NCI-H146 treated with DMSO at 0.1 percent for 48 hours (cell line): Measurements from ENCODE around the gene EIF5AL1.
"Not testable (repeated sequence)": the region's sequence is repeated elsewhere in the genome, so short reads cannot be mapped to it uniquely, and the experiment has no call there.

Source experiments
- DNase-seq: peaks from one replicate; lab custom pipeline; 2025; ENCODE audit not compliant: unreplicated experiment; lab: John Stamatoyannopoulos, UW

The EIF5AL1 gene

DNA sequence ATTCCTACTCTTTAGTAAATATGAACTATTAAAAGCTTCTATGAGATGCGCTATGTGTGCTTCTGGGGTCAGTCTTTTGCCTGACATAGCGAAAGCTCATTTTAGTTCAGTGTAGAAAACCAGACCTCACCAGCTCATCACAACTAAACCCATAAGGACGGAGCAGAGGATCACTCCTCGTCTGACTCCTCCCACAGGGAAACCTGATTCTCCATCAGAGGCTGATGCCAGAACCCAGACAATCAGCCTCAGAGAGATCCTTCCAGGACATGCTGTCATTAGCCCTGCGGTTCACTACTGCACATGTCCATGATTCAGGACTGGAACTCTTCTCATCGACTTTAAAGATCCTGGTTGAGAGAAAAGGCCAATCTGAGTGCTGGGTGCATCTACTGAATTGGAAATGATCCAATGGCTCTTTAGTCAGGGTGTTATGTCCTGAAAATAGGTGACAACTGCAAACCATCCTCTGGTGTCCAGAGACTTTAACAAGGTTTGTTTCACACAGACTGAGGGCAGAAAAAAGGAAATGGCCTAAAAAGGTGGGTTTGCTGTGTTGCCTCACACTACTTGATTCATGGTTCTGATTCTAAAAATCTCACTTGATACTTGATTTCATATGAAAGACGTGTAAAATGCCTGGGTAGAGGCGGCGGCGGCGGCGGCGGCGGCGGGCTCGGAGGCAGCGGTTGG lies at the start of gene EIF5AL1:
Gene EIF5AL1 (plus strand): TSS at position 643 of the 693 bp plus-strand sequence. CDS start 117 bp downstream, outside the sequence.
- not testable (repeated sequence) for DNase-seq

DNA sequence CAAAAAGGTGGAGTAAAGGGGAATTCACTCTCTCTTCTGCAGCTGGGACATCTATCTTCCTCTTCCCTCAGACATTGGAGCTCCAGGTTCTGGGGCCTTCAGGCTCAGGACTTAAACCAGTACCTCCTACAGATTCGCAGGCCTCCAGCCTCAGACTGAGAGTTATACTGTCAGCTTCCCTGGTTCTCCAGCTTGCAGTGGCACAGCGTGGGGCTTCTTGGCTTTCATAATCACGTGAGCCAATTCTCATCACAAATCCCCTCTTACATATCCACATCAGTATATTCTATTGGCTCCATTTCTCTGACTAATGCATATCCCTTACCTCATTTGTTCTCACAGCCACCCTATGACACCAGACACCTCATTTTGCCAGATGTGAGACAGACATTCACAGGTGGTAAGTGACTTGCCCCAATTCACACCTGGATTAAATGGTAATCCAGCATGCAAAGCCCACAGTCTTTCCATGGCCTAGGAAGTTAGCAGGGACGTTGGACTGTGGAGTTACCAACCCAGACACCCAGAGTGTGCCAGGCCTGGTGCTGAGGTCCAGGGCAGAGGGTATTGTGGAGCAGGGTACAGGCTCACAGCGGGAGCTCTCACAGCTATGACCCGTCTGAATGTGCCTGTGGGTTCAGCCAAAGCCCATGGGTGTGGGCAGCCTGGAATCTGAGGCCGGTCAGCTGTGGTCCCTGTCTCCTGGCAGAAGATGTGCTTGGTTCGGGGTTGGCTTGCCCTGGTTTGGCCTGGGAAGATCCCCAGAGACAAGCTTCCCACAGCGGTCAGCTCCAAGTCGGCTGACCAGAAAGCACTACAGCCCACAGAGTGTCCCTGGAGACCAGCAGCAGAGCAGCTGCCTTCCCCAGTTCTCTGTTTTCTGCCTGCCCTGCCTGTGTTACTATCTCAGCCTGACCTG lies 48.5 kb upstream of the EIF5AL1 start:
- DNase-seq, result no peak

DNA sequence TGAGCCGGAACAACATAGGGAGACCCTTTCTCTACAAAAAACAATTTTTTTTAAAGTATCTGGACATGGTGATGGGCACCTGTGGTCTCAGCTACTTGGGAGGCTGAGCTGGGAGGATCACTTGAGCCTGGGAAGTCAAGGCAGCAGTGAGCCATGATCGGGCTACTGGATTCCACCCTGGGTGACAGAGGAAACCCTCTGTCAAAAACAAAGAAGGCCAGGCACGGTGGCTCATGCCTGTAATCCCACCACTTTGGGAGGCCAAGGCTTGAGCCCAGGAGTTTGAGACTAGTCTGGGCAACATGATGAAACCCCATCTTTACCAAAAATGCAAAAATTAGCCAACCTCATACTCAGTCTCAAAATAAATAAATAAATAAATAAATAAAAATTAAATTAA lies 47.0 kb upstream of the EIF5AL1 start:
- DNase-seq, result no peak

DNA sequence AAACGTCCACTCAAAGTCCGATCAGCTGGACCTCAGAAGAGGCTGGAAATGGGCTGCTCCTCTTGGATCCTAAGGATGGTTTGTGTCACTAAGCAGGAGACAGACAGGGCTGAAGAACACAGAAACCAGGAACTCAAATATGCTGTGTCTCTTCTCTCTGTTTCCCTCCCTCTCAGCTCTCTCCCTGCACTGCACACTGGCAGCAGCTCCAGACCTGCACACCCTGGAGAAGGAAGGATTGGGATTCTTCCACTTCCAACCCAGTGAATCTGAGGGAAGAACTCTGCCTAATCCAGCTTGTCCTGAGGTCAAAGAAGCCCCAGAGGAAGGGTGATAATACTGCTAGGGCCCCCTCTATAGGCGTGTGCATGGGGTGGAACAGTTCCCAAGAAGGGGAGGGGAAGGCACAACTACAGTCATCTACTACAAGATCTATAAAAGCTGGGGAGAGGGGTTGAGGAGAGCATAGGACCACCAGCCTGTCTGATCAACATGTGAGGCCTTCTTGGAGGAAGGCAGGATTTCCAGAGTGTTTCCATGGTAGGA lies 44.2 kb upstream of the EIF5AL1 start:
- no peak for DNase-seq

DNA sequence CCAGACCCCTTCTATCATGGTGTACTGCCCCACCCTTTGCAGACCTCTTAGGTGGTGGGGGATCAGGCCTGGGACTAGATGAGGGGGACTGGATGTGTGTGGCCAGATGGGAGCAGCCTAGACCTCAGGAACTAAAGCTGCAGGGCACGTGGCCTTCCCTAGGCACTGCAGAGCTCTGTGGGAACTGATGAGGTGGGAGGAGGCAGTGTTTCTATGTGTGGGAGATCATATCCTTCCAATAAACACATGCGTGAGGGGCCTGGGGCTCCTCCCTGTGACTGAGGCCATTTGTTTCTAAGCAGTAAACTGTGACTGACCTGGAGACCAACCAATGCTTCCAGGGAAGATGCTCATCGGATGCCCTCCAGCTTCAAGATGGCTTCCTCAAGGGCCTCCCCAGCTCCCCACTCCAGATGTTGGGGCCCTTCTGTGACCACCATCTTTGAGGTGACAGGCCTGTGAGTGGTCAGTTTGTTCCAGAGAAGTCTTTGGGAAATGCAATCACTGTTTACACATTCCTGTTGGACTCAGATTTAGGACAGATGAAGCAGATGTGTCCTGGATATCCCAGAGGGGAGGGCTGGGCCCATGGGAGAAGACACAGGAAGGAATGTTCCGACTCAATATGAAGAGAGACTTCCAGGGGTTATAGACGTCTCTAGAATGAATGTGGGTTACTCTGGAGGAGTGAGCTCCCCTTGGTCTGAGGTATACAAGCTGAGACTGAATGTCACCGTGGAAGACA lies 43.3 kb upstream of the EIF5AL1 start:
- no peak for DNase-seq

DNA sequence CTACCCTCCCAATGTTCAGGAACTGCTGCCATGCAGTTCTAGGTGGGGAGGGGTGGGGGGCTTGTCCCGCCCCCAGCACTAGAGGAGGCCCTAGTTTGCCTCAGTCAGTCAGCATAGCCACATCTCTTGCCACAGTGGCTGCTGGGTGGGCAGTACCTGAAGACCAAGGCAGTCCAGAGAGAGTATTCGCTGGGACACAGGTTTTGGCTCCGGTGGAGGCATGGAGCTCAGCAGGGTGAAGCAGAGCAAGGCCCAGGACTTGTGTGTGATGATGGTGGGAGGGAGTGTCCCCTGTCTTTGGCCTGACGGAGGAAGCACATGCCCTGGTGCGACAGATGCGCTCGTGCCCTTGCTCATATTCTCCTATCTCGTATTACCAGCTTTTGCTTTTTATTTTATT lies 42.2 kb upstream of the EIF5AL1 start:
- DNase-seq, result no peak

DNA sequence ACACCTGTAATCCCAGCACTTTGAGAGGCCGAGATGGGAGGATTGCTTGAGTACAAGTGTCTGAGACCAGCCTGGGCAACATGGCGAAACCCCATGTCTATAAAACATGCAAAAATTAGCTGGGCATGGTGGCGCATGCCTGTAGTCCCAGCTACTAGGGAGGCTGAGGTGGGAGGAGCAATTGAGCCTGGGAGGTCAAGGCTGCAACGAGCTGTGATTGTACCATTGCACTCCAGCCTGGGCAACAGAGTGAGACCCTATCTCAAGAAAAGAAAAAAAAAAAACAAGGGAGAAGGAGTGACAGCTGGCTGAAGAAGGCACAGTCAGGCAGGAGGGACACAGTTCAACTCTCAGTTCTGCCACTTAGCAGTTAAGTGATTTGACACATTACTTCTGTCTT lies 40.6 kb upstream of the EIF5AL1 start:
- no peak for DNase-seq

DNA sequence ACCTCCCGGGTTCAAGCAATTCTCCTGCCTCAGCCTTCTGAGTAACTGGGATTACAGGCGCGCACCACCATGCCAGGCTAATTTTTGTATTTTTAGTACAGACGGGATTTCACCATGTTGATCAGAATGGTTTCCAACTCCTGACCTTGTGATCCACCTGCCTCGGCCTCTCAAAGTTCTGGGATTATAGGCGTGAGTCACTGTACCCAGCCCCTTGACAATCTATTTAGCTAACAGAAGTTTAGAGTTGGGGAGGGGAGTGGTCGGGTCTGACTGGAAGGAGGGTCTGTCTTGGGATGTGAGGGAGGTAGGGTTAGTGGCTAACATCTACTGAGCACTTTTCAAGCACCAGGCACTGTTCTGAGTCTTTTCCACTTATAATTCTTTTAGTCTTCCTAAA lies 39.9 kb upstream of the EIF5AL1 start:
- no peak for DNase-seq

DNA sequence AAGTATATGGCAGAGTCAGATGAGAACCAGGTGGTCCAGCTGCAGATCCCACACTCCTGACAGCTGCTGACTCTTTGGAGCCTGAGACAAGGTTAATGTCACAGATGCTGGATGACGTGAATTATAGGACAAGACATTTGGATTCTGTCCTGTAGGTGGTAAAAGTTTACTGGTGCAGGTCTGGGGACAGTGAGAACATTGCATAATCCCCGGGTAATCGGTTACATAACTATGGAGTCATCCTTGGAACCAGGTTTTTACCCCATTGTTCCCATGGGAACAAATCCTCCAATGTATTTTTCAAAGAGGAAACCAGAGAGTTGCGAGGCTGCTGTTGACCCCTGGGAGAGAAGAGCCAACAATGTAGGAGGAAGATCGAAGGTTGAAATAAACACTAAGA lies 39.4 kb upstream of the EIF5AL1 start:
- no peak for DNase-seq

DNA sequence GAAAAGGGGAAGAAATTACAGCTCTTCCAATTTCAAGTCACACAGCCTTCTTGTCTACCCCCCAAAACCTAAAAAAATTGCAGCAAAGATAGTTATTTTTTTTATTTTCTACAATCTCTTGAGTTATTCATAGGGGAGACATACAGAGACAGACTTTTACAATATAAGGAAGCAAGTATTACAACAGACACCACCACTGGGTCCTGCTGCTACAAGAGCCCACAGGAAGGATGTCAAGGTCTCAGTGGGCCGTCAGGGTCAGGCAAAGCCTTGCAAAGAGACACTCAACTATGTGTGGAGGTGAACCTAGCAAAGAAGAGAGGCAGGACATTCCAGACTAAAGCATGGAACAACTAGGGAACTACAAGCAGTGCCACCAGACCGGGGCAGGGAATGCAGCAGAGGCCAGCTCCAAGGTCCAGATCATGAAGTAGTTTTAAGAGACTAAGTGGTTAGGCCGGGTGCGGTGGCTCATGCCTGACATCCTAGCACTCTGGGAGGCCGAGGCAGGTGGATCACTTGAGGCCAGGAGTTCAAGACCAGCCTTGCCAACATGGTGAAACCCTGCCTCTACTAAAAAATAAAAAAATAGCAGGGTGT lies 38.7 kb upstream of the EIF5AL1 start:
- no peak for DNase-seq

DNA sequence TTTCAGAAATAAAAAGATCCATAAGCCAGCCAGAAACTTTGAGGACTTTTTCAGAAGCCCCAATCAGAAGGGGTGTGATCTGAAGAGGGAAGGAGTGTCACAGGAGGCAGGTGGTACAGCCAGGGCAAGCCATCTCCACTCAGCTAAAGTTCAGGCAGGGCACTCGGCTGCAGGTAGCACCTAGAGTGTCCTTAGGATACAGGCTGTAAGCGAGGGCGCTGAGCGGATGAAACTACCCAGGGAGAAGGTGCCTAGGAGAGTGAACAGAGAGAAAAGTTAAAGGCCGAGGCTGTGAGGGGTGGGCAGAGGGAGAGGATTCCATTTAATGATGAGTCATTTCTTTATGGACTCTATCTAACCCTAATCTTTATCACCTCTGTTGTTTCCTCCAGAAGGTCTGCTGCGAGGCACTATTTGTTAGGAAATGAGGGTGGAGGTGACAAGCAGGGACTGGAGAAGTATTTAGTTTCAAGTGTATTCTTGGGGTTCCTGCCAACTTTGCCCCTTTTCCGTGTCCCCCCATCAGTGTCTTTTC lies 37.1 kb upstream of the EIF5AL1 start:
- DNase-seq, result no peak

DNA sequence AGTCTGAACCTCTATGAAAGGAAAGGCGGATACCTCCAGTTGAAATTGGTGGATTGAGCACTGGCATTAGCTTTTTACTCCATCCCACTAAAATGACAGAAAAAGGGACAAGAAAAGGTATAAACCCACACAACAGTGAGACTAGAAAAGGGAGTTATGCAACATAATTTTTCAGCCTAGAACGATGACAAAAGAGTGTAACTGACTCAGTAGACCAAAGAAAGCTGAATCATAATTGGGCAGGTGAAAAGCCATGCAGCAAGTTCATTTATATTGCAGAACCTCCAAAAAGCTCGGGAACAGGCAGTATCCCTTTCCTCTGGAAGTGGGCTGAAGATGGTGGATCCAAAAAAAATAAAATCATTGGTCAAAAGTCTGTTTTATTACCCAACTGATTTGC lies 36.5 kb upstream of the EIF5AL1 start:
- no peak for DNase-seq

DNA sequence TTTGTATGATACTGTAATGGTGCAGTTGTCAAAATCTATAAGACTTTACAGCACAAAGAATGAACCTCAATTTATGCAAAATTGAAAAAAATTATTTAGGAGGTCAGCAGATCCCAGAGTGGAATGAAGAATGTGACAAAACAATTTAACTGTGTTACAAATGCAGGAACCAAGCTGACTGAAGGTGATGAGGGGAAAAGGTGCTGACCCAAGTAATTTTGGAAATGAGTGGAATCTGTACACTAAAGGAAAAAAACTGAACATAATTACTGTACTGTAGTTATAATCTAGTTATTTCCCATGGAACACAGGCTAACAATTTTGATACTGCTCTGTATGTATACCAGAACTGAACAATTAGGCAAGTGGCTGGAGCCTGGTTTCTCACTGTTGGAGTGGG lies 35.7 kb upstream of the EIF5AL1 start:
- DNase-seq, result no peak

DNA sequence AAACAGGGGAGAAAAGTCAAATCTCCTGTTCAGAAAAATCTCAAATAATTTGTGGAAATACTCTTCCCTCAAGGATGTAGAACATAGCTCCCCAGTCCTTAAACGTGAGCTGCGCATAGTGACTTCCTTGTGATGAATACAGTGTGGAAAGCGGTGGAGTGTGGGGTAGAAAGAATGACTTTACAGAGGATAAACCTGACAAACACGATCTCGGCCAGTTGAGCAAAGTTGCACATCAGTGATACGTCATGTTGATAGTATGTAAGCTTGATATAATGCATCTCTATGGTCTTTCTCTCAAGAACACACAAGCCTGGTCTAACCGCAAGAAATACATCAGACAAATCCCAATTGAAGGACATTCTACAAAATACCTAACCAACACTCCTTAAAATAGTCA lies 34.9 kb upstream of the EIF5AL1 start:
- no peak for DNase-seq

DNA sequence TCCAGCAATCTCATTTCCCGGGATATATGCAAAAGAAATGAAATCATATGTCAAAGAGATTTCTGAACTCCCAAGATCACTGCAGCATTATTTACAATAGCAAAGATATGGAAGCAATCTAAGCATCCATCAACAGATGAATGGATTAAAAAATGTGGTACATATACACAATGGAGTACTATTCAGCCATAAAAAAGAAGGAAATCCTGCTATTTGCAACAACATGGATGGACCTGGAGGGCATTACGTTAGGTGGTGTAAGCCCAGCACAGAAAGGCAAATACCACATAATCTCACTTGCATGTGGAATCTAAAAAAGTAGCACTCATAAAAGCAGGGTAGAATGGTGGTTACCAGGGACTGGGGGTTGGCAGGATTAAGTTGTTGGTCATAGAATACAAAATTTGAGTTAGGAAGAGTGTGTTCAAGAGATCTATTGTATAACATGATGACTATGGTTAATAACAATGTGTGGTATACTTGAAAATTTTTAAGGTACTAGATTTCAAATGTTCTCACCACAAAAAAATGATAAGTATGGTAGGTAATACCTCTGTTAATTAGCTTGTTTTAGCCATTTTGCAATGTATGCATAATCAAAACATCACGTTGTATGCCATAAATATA lies 32.9 kb upstream of the EIF5AL1 start:
- DNase-seq, result no peak

DNA sequence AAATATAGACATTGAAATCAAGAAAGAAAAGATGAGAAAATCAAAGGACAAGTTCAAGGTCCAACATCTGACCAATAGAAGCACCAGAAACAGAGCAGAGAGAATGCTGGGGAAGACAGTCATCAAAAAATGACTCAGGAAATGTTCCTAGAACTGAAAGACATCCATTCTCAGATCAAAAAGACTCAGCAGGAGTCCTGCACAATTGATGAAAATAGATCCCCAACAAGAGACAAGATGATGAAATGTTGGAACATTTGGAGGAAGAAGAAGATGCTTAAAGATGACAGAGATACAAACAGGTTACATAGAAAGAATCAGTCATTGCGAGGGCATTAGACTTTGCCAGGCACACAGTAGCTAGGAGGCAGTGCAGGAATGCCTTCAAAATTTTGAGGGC lies 30.0 kb upstream of the EIF5AL1 start:
- DNase-seq, result no peak

DNA sequence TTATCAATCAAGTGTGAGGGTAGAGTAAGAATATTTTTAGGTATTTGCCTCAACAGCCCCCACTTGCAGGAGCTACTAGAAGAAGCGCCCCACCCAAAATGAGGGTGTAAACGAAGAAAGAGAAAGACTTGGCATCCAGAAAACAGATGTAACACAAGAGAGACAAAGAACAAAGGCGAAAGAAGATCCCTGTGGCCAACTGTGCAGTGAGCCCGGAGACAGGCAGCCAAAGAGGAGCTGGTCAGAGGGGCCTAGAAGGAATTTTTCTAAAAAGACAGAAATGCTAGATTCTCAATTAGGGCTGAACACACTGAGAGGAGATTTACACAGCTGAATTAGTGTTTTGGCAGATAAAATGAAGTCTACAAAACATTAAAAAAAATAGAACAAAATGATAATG lies 29.6 kb upstream of the EIF5AL1 start:
- no peak for DNase-seq

DNA sequence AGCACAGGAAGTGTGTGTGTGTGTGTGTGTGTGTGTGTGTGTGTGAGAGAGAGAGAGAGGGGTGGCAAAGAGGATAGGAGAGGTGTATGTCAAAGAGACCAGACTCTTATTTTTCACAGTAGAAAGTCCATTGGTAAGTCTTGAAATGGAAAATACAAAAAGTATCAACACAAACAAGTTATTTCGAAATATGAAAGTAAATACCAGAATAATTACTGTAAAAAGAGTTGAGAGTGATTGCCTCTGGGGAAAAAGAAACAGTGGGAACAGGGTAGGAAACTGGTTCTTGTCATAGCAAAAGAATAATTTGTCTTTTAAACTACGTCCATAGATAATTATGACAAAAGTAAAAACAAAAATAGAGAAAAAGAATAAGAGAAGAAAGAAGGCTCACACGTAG lies 29.0 kb upstream of the EIF5AL1 start:
- DNase-seq, result no peak

DNA sequence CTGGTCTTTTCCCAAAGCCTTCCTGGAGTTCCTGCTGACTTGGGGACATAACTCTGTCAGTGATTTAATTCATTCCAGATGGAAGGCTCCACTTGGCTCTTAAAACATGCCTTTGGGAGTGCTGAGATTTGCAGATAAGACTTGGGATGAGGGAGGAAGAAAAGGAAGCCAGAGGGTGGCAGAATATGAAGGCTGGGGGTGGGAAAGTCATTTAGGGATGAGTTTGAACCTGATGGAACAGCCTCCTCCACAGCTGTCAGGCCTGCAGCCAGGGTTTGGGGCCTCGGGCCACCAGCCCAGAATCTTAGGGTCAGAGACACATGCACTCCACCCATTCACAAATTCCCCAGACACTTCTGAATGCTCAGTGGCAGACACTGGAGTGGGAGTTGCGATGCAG lies 28.4 kb upstream of the EIF5AL1 start:
- DNase-seq, result no peak

DNA sequence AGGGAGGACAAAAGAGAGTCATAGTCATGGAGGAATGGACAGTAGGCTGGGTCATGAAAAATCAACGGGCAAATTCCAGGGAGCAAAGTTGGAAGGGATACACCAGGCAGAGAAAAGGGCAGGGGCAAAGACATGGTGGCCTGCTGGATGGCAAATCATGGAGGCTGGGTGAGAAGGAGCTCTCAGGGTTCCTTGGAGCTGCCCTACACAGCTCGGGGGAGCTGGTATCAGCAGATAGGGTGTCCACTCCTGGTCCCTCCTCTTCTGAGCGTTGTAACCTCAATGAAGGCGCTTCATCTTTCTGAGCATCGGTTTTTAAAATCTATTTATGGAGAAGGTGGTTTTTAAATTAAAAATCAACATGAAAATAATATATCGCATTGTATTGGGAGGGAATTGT lies 27.9 kb upstream of the EIF5AL1 start:
- DNase-seq, result no peak
